ENCODE measurements around the gene KATNBL1.
"Not testable (repeated sequence)": the region's sequence is repeated elsewhere in the genome, so short reads cannot be mapped to it uniquely, and the experiment has no call there.

DNA sequence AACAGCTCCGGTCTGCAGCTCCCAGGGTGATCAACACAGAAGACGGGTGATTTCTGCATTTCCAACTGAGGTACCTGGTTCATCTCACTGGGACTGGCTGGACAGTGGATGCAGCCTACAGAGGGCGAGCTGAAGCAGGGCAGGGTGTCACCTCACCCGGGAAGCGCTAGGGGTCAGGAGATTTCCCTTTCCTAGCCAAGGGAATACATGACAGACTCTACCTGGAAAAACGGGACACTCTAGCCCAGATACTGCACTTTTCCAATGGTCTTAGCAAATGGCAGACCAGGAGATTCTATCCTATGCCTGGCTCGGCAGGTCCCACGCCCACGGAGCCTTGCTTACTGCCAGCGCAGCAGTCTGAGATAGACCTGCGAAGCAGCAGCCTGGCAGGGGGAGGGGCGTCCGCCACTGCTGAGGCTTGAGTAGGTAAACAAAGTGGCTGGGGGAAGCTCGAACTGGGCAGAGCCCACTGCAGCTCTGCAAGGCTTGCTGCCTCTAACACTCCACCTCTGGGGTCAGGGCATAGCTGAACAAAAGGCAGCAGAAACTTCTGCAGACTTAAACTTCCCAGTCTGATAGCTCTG is 43.8 kb downstream of the KATNBL1 start:
- TF ChIP-seq, protein P1, sequence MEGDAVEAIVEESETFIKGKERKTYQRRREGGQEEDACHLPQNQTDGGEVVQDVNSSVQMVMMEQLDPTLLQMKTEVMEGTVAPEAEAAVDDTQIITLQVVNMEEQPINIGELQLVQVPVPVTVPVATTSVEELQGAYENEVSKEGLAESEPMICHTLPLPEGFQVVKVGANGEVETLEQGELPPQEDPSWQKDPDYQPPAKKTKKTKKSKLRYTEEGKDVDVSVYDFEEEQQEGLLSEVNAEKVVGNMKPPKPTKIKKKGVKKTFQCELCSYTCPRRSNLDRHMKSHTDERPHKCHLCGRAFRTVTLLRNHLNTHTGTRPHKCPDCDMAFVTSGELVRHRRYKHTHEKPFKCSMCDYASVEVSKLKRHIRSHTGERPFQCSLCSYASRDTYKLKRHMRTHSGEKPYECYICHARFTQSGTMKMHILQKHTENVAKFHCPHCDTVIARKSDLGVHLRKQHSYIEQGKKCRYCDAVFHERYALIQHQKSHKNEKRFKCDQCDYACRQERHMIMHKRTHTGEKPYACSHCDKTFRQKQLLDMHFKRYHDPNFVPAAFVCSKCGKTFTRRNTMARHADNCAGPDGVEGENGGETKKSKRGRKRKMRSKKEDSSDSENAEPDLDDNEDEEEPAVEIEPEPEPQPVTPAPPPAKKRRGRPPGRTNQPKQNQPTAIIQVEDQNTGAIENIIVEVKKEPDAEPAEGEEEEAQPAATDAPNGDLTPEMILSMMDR (conservative IDR thresholded peaks at IDR 0.05): not testable (repeated sequence)
- not testable (repeated sequence) for TF ChIP-seq ZFX (IDR thresholded peaks at IDR 0.05)

Data from C4-2B (cell line).